ENCODE results near the gene TRAK1.

DNA sequence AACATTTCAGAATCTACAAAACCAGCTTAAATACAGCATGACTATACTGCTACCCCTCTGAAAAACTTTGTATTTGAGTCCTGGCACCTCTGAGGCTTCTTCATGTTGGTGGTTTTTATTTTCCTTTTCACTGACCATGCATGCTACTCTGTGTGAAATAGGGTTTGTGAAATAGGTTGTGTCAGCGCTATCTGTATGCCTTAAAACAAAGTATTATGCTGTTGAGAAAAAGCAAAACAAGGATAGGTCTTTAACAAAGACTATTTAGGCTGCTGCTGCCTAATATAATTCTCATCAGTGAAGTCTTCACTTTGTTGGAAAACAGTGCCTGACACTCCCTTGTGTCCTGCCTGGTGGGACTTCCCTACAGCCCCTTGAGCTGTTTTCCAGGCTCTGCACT is 28.7 kb upstream of the TRAK1 start:
- TF ChIP-seq EZH2 (IDR thresholded peaks at IDR 0.05; ENCODE audit: low read length), result no peak
- TF ChIP-seq, protein P1, sequence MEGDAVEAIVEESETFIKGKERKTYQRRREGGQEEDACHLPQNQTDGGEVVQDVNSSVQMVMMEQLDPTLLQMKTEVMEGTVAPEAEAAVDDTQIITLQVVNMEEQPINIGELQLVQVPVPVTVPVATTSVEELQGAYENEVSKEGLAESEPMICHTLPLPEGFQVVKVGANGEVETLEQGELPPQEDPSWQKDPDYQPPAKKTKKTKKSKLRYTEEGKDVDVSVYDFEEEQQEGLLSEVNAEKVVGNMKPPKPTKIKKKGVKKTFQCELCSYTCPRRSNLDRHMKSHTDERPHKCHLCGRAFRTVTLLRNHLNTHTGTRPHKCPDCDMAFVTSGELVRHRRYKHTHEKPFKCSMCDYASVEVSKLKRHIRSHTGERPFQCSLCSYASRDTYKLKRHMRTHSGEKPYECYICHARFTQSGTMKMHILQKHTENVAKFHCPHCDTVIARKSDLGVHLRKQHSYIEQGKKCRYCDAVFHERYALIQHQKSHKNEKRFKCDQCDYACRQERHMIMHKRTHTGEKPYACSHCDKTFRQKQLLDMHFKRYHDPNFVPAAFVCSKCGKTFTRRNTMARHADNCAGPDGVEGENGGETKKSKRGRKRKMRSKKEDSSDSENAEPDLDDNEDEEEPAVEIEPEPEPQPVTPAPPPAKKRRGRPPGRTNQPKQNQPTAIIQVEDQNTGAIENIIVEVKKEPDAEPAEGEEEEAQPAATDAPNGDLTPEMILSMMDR (optimal IDR thresholded peaks at IDR 0.05 in 1 of 3, IDR thresholded peaks at IDR 0.05 in 1 of 3, conservative IDR thresholded peaks at IDR 0.05 in 1 of 3; ENCODE audit: extremely low read depth in 1 of 3, insufficient read depth in 2 of 3, low read length in 3 of 3), result no peak
